ENCODE measurements around the gene CRACR2A. TPM values are rescaled to one million over a fixed set of nuclear protein-coding genes. Genes with fewer than 3 reads are reported as not detected.

Gene CRACR2A
- total RNA-seq, 1 donor = 9.5 TPM

- peak; percentile 38 for DNase-seq (ENCODE audit: low read depth)
- peak overlapping the region; percentile 54 for H3K4me3 ChIP-seq (ENCODE audit: low read depth, low read length)
- no peak for TF ChIP-seq CTCF (IDR thresholded peaks at IDR 0.05; ENCODE audit: insufficient read depth, low read depth, low read length)
Measured at GRCh38 chr12:3753544-3754284, 805 bp upstream of the CRACR2A start.

GRCh38 chr12:3752096-3752709 is 706 bp downstream of the CRACR2A start:
- DNase-seq (ENCODE audit: low read depth) = peak; percentile 34
- TF ChIP-seq CTCF (IDR thresholded peaks at IDR 0.05; ENCODE audit: insufficient read depth, low read depth, low read length) = no peak
- peak overlapping the region; percentile 54 for H3K4me3 ChIP-seq (ENCODE audit: low read depth, low read length)

- H3K4me3 ChIP-seq (ENCODE audit: low read depth, low read length) = no peak overlapping the region
- TF ChIP-seq CTCF (IDR thresholded peaks at IDR 0.05; ENCODE audit: insufficient read depth, low read depth, low read length) = no peak
- DNase-seq (ENCODE audit: low read depth) = no peak
Measured at GRCh38 chr12:3751151-3752095, 1.5 kb downstream of the CRACR2A start.

- no peak overlapping the region for H3K4me3 ChIP-seq (ENCODE audit: low read depth, low read length)
- DNase-seq (ENCODE audit: low read depth) = no peak
- TF ChIP-seq CTCF (IDR thresholded peaks at IDR 0.05; ENCODE audit: insufficient read depth, low read depth, low read length) = no peak
Measured at GRCh38 chr12:3750616-3751015, 2.3 kb downstream of the CRACR2A start.

- no peak for DNase-seq (ENCODE audit: low read depth)
- no peak for TF ChIP-seq CTCF (IDR thresholded peaks at IDR 0.05; ENCODE audit: insufficient read depth, low read depth, low read length)
- no peak overlapping the region for H3K4me3 ChIP-seq (ENCODE audit: low read depth, low read length)
Measured at GRCh38 chr12:3748620-3749019, 4.3 kb downstream of the CRACR2A start.

GRCh38 chr12:3747976-3748619 is 4.8 kb downstream of the CRACR2A start:
- no peak for TF ChIP-seq CTCF (IDR thresholded peaks at IDR 0.05; ENCODE audit: insufficient read depth, low read depth, low read length)

More at GRCh38 chr12:3747976-3748619, 4.8 kb downstream of the CRACR2A start:
- DNase-seq (ENCODE audit: low read depth) = no peak
- no peak overlapping the region for H3K4me3 ChIP-seq (ENCODE audit: low read depth, low read length)
